NCI-H510A (cell line): ENCODE measurements around the gene MXRA8.
"Not testable (repeated sequence)": the region's sequence is repeated elsewhere in the genome, so short reads cannot be mapped to it uniquely, and the experiment has no call there.

Experiments used
- DNase-seq: peaks from one replicate; lab custom pipeline; 2025; lab: John Stamatoyannopoulos, UW

Gene MXRA8, protein sequence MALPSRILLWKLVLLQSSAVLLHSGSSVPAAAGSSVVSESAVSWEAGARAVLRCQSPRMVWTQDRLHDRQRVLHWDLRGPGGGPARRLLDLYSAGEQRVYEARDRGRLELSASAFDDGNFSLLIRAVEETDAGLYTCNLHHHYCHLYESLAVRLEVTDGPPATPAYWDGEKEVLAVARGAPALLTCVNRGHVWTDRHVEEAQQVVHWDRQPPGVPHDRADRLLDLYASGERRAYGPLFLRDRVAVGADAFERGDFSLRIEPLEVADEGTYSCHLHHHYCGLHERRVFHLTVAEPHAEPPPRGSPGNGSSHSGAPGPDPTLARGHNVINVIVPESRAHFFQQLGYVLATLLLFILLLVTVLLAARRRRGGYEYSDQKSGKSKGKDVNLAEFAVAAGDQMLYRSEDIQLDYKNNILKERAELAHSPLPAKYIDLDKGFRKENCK

DNA sequence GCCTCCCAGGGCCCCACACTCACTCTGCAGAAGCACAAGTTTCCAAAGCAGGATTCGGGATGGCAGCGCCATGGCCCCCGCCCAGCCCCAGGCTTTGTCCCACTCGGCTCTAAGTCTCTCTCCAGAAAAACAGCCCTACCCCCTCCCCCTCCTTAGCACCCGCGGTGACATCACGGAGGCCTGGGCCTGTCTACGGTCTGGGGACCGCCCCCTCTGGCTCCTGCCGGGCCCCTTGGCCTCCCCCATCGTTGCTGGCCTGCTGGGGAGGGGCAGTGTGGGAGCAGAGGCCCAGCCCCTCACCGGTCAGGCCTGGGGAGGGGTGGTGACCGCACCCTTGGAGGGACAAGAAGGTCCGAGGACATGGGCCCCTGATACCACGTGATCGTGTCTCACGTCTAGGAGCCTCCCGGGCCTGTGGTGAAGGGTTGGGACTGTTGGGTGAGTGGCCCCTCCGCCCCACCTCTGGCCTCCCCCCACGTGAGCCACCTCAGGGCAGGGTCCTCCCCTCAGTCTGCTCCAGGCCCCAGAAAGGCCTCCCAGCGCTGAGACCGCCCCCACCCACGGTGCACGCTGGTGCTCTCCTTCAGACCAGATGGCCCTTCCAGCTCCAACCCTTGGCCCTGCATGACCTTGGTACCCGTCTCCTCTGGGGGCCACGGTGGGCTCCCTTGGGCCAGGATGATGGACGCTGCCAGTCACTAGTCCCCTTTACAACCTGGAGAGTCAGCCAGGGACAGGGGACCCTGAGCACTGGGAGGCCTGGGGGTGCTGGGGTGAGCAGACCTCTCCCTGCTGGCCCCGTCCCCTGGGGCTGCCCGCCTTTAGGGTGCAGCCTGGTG is at the start of gene MXRA8:
Gene MXRA8 (minus strand): TSS at position 123 of the 839 bp plus-strand sequence. CDS start 51 bp downstream, at position 72.
- no peak for DNase-seq

DNA sequence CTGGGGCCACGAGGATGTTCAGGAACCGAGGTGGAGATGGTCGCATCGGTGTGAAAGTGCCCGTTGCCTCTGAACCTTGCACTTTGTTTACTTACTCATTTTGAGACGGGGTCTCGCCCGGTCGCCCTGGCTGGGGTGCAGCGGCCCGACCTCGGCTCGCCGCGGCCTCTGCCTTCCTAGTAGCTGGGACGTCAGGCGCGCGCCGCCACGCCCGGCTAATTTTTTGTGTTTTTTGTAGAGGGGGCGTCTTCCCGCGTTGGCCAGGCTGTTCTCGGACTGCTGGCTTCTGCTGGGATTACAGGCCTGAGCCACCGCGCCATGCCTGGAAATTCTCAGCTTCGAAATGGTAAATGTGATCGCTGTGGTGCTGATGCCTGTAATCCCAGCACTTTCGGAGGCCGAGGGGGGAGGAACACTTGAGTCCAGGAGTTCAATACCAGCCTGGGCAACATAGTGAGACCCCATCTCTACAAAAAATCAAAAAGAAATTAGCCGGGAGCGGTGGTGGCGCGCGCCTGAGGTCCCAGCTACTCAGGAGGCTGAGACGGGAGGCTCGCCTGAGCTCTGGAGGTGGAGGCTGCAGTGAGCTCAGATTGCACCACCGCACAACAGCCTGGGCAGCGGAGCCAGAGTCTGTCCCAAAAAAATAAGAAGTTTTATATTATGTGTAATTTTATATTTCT is 49.4 kb upstream of the MXRA8 start:
- DNase-seq, result peak; percentile 42

- DNase-seq, result peak; percentile 100
Observed at GRCh38 chr1:1406821-1407635, 48.7 kb upstream of the MXRA8 start, which contains the start of gene MRPL20. Gene MRPL20, minus strand, starts transcription at chr1:1407293. Its CDS starts 76 bp downstream, at chr1:1407217.

DNA sequence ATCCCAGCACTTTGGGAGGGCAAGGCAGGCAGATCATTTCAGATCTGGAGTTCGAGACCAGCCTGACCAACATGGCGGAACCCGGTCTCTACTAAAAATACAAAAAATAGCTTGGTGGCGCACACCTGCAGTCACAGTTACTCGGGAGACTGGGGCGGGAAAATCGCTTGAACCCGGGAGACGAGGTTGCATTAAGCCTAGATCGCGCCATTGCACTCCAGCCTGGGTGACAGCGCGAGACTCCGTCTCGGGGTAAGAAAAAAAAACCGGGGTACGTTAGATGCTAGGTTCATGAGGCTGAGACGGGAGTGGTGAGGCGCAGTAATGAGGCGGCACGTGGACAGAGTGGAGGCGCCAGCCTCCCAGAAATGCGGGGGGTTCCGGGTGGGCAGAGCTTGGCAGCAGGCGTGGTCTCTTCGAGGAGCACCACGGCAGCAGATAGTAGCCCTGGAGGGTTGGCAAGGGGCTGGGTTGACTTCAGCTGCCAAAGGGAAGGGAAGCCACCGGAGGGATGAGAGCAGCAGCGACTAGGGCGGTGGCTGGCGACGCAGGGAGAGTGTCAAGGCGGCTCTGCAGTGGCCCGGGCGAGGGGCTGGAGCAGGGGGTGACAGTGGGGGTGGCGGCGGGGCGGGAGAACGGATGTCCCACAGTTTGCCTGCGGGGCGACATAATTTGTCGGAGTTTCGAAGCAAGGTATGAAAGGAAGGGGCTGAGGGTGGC is 47.9 kb upstream of the MXRA8 start:
- DNase-seq, result no peak

DNA sequence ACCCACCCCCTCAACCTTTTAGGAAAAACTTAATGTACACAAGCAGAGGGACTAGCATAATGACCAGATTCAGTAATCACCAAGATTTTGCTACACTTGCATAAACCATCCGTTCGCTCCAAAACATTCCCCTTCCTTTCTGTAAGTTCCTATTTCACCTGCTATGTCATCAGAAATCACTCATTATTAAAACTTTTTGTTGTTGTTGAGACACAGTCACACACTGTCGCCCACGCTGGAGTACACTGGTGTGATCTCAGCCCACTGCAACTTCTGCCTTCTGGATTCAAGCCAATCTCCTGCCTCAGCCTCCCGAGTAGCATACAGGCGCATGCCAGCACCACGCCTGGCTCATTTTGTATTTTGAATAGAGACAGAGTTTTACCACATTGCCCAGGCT is 45.3 kb upstream of the MXRA8 start:
- DNase-seq, result no peak

DNA sequence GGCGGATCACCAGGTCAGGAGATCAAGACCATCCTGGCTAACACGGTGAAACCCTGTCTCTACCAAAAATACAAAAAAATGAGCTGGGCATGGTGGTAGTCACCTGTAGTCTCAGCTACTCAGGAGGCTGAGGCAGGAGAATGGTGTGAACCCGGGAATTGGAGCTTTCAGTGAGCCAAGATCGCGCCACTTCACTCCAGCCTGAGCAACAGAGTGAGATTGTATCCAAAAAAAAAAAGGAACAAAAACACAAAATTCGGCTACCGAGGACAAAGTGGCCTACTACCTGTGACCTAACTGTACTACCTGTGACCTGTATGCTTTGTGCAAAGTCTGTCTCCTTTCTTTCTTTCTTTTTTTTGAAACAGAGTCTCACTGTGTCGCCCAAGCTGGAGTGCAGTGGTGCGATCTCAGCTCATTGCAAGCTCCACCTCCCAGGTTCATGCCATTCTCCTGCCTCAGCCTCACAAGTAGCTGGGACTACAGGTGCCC is 44.6 kb upstream of the MXRA8 start:
- not testable (repeated sequence) for DNase-seq

DNA sequence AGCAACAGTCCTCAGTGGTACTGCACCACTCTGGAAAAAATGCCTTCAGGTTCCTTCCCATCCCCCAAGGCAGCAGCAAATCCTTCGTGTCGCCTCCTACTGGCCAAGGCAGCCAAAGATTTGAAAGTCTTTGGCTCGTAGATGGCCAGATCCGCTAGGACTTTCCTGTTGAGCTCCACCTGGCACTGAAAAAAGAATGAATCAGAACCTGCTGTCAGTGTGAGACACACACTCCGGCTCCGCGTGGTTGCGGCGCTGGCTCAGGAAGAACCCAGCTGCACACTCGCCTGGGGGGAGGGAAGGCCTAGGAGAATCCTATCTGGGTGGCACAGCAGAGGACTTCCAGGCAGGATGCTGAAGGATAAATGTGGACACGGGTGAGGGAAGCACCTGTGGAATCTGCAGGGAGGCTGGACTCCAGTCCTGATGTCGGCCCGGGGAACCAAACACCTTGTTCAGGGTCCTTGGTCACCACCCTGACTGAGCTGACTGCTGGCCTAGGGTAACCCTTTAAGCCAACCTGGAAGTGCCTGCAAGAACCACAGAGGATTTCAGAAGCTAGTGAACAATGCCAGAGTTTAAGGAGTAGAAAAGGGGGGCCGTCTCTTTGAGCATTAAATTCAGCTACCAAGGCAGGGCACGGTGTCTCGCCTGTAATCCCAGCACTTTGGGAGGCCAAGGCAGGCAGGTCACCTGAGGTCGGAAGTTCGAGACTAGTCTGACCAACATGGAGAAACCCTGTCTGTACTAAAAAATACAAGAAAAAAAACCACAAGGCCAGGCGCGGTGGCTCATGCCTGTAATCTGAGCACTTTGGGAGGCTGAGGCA is 43.9 kb upstream of the MXRA8 start:
- DNase-seq, result peak; percentile 81

DNA sequence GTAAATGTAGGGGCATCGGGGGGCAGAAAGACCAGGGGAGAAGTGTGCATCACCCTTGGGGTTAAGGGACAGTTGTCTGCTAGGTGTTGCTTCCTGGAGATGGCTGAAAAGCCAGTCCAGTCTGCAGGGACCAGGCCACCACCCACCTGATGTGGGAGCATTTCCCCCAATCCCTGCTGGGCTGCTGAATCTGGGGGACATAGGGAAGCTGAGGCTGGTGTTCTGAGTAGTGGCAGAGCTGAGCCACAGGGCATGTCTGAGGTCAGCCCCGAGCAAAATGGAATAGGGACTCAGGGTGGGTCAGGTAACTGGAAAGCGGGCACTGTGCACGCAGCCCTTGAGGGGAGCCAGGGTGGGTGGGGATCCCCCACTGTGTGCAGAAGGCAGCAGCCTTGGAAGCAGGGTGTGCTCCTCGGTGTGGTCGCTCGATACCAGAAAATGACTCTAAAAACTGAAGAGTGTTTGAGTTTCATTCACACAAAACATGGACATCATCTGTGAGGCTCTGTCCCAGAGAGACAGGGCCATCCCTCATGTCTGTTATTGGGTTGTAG is 43.2 kb upstream of the MXRA8 start:
- no peak for DNase-seq

GRCh38 chr1:1400576-1401456 is 42.5 kb upstream of the MXRA8 start:
- no peak for DNase-seq

DNA sequence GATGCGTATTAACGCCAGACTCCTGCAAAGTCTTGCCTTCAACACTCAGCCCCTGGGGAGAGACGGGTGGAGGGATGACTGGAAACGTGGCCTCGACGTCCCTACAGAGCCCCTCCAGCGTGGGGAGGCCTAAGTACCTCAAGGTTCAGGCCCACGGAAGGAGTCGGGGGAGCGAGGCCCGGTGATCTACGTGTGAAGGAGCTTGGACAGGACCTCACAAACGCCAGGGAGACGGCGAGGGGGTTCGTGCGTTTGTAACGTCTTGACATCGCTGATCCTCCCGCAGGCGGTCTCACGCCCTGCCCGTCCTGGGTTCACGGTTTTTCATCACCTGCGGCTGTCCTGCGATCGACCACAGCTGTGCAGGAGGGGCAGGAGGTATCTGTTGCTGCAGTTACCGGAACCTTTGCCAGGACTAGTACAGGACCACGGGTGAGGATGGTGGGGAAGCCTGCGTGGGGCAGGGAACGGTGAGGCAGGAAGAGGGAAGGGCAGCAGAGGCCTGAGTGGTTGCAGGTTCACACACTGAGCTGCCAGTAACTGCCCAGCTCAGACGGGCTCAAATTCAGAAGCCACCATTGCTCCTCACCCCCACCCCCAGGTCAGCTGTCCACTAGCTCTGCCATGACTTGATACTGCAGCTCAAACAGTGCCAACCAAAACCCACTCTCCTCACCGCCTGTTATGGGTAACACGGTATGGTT is 41.7 kb upstream of the MXRA8 start:
- no peak for DNase-seq

DNA sequence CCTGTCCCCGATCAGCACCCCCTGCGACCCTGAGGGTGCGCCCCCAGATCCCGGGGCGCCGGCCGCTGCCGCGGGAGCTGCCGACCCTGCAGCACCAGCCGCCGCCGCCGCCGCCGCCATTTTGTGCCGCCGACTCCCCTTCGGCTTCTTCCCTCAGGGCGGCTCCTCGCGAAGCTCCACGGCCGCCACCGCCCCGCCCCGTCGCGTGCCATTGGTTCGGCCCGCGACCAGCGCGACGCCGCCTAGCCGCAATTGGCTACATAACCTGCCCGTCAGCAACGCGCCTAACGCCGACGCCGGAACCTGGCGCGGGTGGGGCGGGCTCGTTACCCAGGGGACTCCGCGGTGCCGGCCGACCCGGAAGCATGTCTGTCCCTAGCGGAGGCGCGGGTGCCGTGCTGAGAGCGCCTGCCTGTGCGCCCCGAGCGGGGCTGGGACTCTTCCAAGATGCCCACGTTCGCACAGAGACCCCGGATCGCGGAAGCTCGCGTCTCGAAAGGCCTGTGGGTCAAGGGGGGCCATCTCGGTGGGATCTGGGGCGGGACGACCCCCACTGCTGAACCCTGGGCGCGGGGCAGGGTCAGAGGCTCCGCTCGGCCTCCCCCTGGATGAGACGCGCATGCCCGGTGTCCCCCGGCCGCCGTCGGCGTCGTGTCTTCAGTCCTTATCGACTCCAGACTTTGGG is 41.0 kb upstream of the MXRA8 start, which contains the start of gene CCNL2:
Gene CCNL2 (minus strand): TSS at position 149 of the 685 bp plus-strand sequence. CDS start 29 bp downstream, at position 120.
- peak; percentile 100 for DNase-seq

DNA sequence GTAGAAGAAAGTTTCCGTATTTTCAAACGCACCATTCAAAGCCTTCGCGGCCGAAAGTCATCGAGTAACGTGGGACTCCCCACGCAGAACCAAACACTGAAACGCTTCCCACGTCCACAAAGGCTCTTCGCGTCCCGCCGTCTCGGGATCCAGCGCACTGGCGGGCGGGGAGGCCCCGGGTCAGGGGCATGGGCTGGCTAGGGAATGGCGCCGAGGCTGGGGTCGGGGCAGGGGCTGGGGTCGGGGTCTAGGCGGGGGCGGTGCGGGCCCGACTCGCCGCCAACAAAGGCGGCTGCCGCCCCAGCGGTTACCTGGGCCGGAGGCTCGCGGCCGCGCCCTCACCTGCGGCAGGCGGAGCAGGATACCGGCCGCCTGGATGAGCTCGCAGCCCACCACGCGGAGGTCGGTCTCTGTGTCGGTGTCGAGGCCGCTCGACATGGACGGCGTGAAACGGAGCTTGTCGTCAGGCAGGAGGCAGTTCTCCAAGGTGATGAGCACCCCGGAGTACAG is 40.4 kb upstream of the MXRA8 start:
- DNase-seq, result peak; percentile 41

DNA sequence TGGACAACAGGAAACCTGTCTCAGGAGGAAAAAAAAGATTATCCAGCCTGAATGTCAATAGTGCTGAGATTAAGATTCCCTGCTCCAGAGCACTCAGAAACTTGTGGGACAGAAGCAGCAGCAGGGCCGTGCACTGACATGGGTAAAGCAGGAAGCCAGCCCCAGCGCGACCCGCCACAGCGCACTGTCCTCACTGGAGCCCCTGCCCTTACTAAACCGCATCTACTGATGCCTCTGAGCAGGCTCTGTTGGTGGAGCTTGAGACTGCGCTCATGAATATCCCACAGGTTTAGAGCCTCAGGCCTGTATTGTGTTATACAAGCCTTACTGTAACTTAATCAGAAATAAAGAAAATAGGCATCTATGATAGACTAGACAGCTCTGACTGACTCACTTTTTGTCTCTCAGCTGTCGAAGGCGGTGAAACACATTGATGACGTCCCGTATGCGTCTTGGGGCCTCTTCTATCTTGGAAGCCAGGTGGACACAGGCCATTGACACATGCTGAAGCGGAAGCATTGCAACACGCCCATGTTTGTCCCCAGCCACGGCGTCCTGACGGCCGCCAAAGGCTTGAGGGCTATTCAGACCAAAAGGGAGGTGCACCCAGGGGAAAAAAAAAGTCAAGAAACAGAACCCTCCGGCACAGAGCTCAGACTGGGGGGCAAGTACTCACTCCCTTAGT is 39.6 kb upstream of the MXRA8 start:
- DNase-seq, result peak; percentile 31

DNA sequence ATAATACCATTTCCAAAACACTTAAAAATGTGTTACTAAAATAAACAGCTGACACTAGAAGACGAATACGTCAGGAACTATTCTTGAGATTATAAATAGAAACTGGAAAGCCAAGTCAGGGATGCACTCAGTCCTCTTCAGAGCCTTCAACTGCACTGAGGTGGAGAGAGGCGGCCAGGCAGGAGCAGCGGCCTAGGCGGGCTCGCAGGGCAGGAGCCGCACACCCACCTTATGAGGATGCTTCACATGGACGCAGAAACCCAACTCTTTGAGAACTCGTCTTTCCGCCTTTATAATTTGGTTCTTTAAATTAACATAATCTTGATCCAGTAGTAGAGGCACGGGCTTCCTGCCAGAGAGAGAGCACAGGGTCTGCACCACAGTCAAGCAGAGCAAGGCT is 36.8 kb upstream of the MXRA8 start:
- DNase-seq, result no peak

DNA sequence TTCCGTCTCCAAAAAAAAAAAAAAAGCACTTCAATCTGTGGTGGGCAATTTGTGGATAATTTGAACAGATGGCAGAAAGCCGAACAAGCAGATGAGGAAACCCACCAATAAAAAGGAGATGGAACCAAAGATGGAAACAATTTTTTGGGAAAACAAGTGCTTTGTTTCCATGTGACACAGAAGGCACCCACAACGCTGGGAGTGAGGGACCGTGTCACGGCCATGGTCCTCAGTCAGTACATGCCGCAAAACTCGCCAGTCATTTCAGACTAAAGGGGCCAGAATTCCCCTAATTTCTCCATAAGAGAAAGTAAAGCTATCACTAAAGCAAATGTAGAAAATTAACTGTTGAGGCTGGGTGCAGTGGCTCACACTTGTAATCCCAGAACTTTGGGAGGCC is 35.8 kb upstream of the MXRA8 start:
- DNase-seq, result no peak

- DNase-seq, result no peak
Observed at GRCh38 chr1:1393428-1393827, 35.1 kb upstream of the MXRA8 start.
